ENCODE data around the gene NEMF. TPM values are rescaled to one million over a fixed set of nuclear protein-coding genes. Genes with fewer than 3 reads are reported as not detected.

The NEMF gene
- total RNA-seq, 4 donors from 2014 or later: 50.2 to 129 (median 79.3) TPM

- H3K36me3 ChIP-seq: no peaks in the 10 kb centered on the region
- no peaks in the 10 kb centered on the region for H3K9me3 ChIP-seq
- TF ChIP-seq CTCF (IDR thresholded peaks at IDR 0.05): no peak
- no peak for TF ChIP-seq POLR2A (IDR thresholded peaks at IDR 0.05)
- TF ChIP-seq EP300 (IDR thresholded peaks at IDR 0.05; ENCODE audit: low read depth): no peak
- no peak for TF ChIP-seq POLR2AphosphoS5 (IDR thresholded peaks at IDR 0.05)
- in situ Hi-C loops (cut with MboI; ENCODE audit: low pct_ligation_motif_present in 1 of 4, low pct_unique_long_range_greater_than_20kb in 1 of 4, low sequenced_read_pairs in 3 of 4): loop anchor here in 3 of 4 donors (10.0 to 25.0 kb wide), 4 partner anchors 141 to 674 kb away; partner anchors contain the start of genes MAP4K5 (in 2 of the 3) and VCPKMT (in 1 of the 3)
- intact Hi-C loops (cut with DNase I; ENCODE audit: low total_unique reads): no loop called here
- DNase-seq: no peak
- 14 to 19% methylated on average over 8 to 9 of the region's 9 CpGs for whole genome bisulfite sequencing, 2 donors (ENCODE audit: low coverage in 1 of 2)
- H3K4me1 ChIP-seq: peaks cover 5 to 44% (median 30%) of the 10 kb centered on the region in 4 donors
- peak overlapping the region; percentile 95 to 100 (median 98) for H3K27ac ChIP-seq
- peak overlapping the region; percentile 34 to 77 (median 52) for H3K4me3 ChIP-seq
- H3K27me3 ChIP-seq: no peaks in the 10 kb centered on the region
Observed at GRCh38 chr14:49863487-49864281, 11.1 kb upstream of the NEMF start.

- H3K27me3 ChIP-seq: no peaks in the 10 kb centered on the region
- H3K9me3 ChIP-seq: no peaks in the 10 kb centered on the region
- no peak for TF ChIP-seq POLR2A (IDR thresholded peaks at IDR 0.05)
- TF ChIP-seq EP300 (IDR thresholded peaks at IDR 0.05; ENCODE audit: low read depth): no peak
- peak; percentile 100 for TF ChIP-seq CTCF (IDR thresholded peaks at IDR 0.05)
- TF ChIP-seq POLR2AphosphoS5 (IDR thresholded peaks at IDR 0.05): peak in 2 of 3 donors; percentile 48 to 50
- intact Hi-C loops (cut with DNase I; ENCODE audit: low total_unique reads) (no loop called here), in situ Hi-C loops (cut with MboI; ENCODE audit: low pct_ligation_motif_present in 1 of 4, low pct_unique_long_range_greater_than_20kb in 1 of 4, low sequenced_read_pairs in 3 of 4) (loop anchor here in 3 of 4 donors (10.0 to 25.0 kb wide), 4 partner anchors 143 to 675 kb away; partner anchors contain the start of genes MAP4K5 (in 2 of the 3) and VCPKMT (in 1 of the 3))
- H3K36me3 ChIP-seq: no peaks in the 10 kb centered on the region
- WGBS, 2 donors (ENCODE audit: low coverage in 1 of 2): 0 to 2% methylated on average over 12 to 27 of the region's 30 CpGs
- peaks cover 5 to 37% (median 23%) of the 10 kb centered on the region in 4 donors for H3K4me1 ChIP-seq
- DNase-seq: peak; percentile 88
- peak overlapping the region; percentile 95 to 100 (median 98) for H3K27ac ChIP-seq
- peak overlapping the region; percentile 30 to 77 (median 46) for H3K4me3 ChIP-seq
Observed at GRCh38 chr14:49862089-49862673, 9.6 kb upstream of the NEMF start.

GRCh38 chr14:49861699-49862088 is 9.1 kb upstream of the NEMF start:
- Histone ChIP-seq H3K36me3 (no peaks in the 10 kb centered on the region), H3K27ac (peak overlapping the region; percentile 95 to 100 (median 98)), H3K9me3 (no peaks in the 10 kb centered on the region), H3K4me3 (peak overlapping the region; percentile 30 to 77 (median 46)), H3K27me3 (no peaks in the 10 kb centered on the region), H3K4me1 (peaks cover 5 to 35% (median 21%) of the 10 kb centered on the region in 4 donors)
- in situ Hi-C loops (cut with MboI; ENCODE audit: low pct_ligation_motif_present in 1 of 4, low pct_unique_long_range_greater_than_20kb in 1 of 4, low sequenced_read_pairs in 3 of 4) (loop anchor here in 3 of 4 donors (10.0 to 25.0 kb wide), 4 partner anchors 143 to 676 kb away; partner anchors contain the start of genes MAP4K5 (in 2 of the 3) and VCPKMT (in 1 of the 3)), intact Hi-C loops (cut with DNase I; ENCODE audit: low total_unique reads) (no loop called here)
- TF ChIP-seq POLR2AphosphoS5 (IDR thresholded peaks at IDR 0.05) (peak in 1 of 3 donors; percentile 59), CTCF (IDR thresholded peaks at IDR 0.05) (no peak)
- peak; percentile 73 for DNase-seq
- 0% methylated on average over 3 to 12 of the region's 12 CpGs for whole genome bisulfite sequencing, 2 donors (ENCODE audit: low coverage in 1 of 2)
